Esophagus squamous epithelium (tissue), 4 donors: ENCODE data around the gene ZSCAN5A.

ENCODE experiments used
- POLR2A ChIP-seq, 4 donors: fragments of 450-650 bp; IDR thresholded peaks; one replicate each; pipeline ENCODE4 v1.6.1; 2017; ENCODE audit warnings: antibody characterized with exemption in 4 of 4, mild to moderate bottlenecking in 4 of 4, moderate library complexity in 3 of 4
- TF ChIP-seq, protein P1 (sequence below), 6 experiments: fragments of 450-650 bp in 4 of 6; fragments of 200-600 bp in 2 of 6; sonication (generic) in 2 of 6; IDR thresholded peaks; one replicate each; pipeline ENCODE4 v1.5.1; 2016 to 2019; ENCODE audit warnings: antibody characterized with exemption in 6 of 6, mild to moderate bottlenecking in 4 of 6, moderate library complexity in 4 of 6

DNA sequence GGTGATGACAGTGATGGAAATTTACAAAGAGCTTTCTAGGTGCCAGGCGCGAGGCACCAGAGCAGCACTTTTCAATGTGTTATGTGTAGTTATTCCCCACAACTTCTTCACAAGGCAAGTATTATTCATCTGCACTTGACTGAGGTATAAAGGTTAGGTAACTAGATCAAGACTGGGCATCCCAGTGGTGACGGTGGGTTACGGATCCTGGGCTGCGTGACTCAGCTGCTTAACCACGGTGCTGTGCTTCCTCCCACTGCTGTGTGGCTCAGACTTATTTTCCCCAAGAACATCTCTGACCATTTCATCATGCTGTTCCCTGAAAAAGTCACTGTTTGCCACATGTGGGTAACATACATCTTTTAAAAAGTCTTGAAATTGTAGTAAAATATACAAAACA, 22.8 kb downstream of the ZSCAN5A start:
- TF ChIP-seq, protein P1, sequence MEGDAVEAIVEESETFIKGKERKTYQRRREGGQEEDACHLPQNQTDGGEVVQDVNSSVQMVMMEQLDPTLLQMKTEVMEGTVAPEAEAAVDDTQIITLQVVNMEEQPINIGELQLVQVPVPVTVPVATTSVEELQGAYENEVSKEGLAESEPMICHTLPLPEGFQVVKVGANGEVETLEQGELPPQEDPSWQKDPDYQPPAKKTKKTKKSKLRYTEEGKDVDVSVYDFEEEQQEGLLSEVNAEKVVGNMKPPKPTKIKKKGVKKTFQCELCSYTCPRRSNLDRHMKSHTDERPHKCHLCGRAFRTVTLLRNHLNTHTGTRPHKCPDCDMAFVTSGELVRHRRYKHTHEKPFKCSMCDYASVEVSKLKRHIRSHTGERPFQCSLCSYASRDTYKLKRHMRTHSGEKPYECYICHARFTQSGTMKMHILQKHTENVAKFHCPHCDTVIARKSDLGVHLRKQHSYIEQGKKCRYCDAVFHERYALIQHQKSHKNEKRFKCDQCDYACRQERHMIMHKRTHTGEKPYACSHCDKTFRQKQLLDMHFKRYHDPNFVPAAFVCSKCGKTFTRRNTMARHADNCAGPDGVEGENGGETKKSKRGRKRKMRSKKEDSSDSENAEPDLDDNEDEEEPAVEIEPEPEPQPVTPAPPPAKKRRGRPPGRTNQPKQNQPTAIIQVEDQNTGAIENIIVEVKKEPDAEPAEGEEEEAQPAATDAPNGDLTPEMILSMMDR (IDR thresholded peaks at IDR 0.05), result no peak
- TF ChIP-seq POLR2A (IDR thresholded peaks at IDR 0.05), result no peak
